Stimulated activated CD8-positive, alpha-beta memory T cell treated with anti-CD3 and anti-CD28 coated beads, Interleukin-4, amount 100 ng/mL, for 24 hours (primary cell): ENCODE data around the gene PLAC1.

Experiments
- DNase-seq: peaks from one replicate; pipeline ENCODE4 v3.0.0-alpha.2; 2020; ENCODE audit warnings: low read depth

The PLAC1 gene

GRCh38 chrX:134670134-134670924, 12.1 kb upstream of the PLAC1 start:
- no peak for DNase-seq

GRCh38 chrX:134669378-134670098, 11.3 kb upstream of the PLAC1 start:
- no peak for DNase-seq

GRCh38 chrX:134664202-134664601, 5.9 kb upstream of the PLAC1 start:
- DNase-seq = no peak

- no peak for DNase-seq
Measured at GRCh38 chrX:134661295-134661694, 3.0 kb upstream of the PLAC1 start.

DNA sequence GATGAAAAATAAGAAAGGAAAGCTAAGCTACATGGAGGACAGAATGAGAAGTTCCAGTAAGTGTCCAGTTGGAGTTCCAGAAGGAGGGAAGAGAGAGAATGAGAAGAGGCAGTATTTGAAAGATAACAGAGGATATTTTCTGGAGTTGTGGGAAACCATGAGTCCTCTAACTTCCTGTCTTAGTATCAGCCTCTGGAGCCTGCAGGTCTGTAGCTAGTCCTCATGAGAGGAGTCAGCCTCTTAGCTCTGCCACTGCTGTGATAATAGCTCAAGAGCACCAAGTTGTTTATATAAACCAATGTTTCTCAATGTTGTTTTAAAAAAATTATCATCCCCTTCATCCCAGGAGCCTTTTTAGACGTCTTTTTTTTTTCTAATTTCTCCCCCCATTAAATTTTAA, 2.4 kb upstream of the PLAC1 start:
- no peak for DNase-seq

DNA sequence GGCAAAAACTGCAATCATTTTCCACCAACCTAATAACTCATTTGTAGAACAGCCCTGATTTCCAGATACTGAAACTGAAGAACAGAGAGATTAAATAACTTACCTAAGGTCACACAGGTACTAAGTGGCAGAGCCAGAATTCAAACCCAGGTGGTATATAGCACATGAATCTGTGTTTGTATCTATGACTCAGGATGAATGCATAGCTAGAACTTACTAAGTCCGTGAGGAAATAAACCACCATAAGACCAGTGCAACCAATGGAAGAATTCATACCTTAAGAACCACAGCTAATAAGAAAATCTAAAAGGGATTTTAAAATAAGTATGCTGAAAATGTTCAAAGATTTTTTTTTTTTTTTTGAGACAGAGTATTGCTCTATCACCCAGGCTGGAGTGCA, 1.5 kb upstream of the PLAC1 start:
- no peak for DNase-seq

GRCh38 chrX:134658760-134659023, 421 bp upstream of the PLAC1 start:
- no peak for DNase-seq

DNA sequence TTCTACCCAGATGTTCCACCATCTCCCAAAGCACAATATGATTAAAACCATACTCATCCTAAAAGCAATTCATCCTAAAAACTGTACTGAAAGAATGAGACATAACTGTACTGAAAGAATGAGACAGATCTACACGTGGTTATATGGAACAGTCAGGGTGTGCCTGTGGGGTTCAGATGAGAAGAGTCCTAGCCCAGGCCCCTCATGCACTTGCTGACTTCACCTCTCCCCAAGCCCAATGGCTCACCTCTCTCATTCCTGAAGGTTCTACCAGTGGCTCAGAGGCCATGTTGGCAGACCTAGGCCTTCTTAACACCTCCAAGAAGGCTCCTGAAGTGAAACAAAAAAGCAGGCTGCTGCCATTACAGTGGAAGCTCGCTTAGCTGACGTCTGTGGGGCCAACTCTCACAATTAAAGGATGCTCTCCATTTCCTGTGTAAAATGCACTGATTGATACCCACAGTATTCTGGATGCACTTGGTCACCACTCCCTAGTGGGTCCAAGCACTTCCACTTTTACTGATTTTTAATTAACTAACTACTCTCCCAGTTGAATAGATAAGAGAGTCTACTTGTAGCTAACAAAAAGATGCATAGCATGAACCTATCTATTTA, 3.8 kb downstream of the PLAC1 start:
- DNase-seq = no peak

DNA sequence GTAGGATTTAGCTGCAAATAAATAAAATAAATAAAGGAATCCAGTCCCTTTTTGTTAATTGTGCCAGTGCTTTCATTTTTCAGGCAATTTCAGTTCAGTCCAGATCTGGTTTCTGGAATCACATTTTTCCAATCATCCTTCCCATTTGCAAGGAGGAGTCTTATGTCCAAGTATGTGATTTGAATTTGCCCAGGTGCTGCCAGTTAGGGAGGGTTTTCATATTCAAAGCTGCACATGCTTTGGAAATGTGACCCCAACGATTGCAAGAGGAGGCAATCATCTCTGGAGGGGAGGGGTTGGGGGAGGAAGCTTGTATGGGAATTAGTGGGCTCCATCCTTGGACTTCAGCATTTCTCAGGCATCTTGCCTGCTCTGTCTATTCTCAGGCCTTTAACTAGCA, 4.4 kb downstream of the PLAC1 start:
- DNase-seq = no peak

DNA sequence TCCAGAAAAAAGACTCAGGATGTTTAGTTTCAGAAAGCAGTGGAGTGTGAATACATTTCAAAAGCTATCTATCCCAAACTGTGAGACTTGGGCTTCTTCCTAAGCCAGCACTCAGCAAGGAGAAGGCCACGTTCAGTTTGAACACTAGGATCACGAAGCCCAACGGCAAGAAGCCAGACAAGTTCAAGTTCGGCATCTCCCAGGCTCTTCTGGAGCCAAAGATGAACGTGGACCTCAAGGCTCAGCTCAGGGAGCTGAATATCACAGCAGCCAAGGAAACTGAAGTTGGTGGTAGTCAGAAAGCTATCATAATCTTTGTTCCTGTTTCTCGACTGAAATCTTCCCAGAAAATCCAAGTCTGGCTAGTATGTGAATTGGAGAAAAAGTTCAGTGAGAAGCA, 7.6 kb downstream of the PLAC1 start:
- DNase-seq = no peak

DNA sequence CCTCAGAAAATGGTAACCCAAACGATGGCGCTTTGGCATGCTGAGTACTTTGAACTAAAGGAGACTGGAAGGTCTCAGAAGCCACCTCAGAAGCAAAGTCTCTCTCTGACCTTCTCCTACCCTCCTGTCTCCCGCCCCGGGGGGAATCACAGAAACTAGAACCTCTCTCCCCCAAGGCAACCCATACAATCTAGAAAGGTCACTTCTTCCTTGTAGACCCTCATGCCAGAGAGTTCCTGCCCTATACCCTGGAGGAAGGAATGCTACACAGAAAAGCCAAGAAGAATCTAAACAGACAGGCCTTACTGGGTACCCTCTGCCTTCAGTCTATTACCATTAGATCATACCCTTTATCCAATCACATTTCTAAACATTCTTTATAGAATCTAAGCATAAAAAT, 8.5 kb downstream of the PLAC1 start:
- no peak for DNase-seq

DNA sequence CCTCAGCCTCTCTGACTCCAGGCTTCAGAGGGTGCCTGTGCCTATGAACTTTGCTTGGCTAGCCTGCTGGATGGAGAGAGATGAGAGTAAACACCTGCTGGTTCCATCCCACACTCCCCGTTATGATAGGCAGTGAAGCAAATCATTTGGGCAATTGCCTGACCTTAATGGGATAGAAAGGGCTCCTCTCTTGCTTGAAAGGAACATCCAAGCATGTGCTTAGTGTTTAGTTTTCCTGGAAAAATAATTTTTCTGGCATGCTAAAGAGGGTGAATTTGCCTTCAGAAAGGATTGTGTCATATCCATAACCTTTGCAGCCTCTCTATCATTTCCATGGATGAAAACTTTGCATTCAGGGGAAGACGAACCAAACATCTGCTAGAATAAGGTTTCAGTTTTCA, 10.8 kb downstream of the PLAC1 start:
- no peak for DNase-seq

DNA sequence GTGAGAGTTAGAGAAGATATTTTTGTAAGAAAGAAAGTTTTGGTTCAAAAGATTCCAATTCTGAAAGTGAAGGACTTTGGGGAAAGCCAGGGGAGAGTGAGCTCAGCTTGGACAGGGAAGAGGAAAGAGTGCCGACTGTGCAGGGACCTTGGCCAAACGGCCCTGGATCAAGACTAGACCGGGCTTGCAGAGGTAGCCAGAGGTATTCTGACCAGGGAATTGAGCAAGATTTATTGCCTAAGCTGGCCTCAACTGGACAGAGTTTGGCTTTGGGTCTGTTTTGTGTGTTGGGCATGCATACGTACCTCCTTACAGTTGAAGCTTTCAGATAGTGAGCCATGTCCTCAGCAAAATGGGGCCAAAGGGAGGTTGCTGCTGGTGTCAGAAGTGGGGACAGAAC, 11.6 kb downstream of the PLAC1 start:
- no peak for DNase-seq

DNA sequence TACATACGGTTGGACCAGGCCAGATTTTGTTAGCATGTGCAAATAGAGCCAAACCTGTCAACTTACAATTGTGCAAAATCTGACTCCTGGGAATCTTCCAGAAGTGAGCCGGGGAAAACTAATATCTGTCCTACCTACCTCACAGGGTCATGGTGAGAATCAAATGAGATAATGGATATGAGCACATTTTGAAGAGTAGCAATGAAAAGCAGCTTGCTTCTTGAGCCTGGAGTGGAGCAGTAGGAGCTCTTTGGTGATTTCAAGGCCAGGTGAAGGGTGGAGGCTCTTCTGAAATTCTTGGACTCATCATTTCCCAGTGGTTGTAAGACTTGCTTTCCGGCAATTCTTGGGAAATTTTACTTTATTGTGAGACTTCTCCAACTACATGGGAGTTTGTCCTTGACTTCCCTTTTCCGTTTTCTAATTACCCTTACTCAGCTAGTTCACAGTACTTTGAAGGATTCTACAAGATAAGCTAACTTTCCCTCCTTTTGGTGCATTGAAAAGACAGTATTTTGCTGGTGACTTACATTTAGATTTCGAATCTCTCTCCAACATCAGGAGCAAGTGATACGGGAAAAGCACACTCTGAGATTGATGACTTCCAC, 12.2 kb downstream of the PLAC1 start:
- no peak for DNase-seq

DNA sequence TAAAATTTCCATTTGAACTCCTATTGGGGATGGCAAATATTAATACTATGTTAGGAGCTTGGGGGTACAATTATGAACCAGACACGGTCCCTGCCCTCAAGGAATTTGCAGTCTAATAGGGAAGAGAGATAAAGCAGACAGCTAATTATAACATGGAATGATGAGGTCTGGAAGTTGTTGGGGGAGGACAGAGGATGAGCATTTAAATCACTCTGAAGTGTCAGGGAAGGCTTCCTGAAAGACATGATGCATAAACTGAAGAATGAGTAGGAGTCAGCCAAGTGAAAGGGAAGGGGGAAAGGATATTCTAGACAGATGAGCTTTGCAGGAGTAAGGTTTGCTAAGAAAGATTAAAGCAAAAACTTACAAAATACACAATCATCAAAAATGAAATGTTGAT, 15.9 kb downstream of the PLAC1 start:
- no peak for DNase-seq

GRCh38 chrX:134641346-134641745, 16.9 kb downstream of the PLAC1 start:
- DNase-seq = no peak

DNA sequence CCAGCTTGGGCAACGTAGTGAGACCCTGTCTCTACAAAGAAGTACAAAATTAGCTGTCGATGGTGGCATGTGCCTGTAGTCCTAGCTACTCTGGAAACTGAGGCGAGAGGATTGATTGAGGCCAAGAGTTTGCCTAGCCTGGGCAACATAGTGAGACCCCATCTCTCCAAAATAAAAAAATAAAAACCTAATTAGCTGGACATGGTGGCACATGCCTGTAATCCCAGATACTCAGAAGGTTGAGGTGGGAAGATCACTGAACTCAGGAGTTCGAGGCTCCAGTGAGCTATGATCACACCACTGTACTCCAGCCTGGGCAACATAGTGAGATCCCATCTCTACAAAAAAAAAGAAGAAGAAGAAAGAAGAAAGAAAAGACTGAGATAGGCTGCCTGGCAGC, 17.4 kb downstream of the PLAC1 start:
- no peak for DNase-seq

DNA sequence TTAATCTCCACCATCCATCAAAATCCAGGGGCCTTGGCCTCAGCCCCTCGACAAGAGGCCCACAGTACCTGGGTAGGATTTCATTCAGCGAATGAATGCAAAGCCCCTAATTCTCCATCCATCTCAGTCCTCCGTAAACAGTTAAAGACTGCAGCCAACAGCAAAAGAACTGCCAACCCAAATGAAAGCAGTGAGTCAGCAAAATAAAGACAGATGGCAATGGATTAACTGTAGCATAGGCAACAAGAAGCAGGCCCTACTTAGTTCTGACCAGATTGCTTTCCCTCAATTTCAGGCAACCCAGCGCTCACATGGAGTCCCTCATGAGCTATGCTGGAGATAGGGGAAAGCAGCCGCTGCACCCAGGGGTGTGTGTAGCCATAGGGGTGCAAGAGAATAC, 21.4 kb downstream of the PLAC1 start:
- no peak for DNase-seq

GRCh38 chrX:134634691-134635090, 23.6 kb downstream of the PLAC1 start:
- DNase-seq = no peak

- DNase-seq = no peak
Measured at GRCh38 chrX:134633832-134634231, 24.4 kb downstream of the PLAC1 start.

- no peak for DNase-seq
Measured at GRCh38 chrX:134633394-134633793, 24.9 kb downstream of the PLAC1 start.

GRCh38 chrX:134632355-134632754, 25.9 kb downstream of the PLAC1 start:
- DNase-seq = no peak
